ENCODE data around the gene SERTAD2.

SERTAD2 gene

DNA sequence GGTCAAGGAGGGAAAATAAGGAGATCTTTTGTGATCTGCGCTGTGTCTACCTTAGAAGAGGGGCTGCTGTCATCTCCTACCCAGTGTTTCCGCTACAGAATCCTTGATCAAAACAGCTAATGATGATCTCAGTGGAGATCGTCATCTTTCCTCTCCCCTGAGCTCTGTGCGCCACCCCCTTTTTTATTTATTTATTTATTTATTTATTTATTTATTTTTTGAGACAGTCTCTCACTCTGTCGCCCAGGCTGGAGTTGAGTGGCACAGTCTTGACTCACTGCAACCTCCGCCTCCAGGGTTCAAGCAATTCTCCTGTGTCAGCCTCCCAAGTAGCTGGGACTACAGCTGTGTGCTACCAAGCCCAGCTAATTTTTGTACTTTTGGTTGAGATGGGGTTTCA lies 55.5 kb downstream of the SERTAD2 start:
- Histone ChIP-seq H4K20me1 (ENCODE audit: insufficient read depth) (no peaks in the 10 kb centered on the region), H3K36me3 (ENCODE audit: insufficient read depth) (no peaks in the 10 kb centered on the region), H3K4me2 (no peak overlapping the region), H3K9ac (no peak overlapping the region), H3K79me2 (ENCODE audit: insufficient read depth, low read depth) (no peaks in the 10 kb centered on the region), H3K27ac (no peak overlapping the region), H3K4me3 (IDR thresholded peaks at IDR 0.05; ENCODE audit: insufficient read depth, low read depth, low read length) (no peak overlapping the region), H2AFZ (ENCODE audit: low read depth) (no peak overlapping the region), H3K27me3 (ENCODE audit: insufficient read depth, low read depth) (no peaks in the 10 kb centered on the region), H3K4me1 (ENCODE audit: low read depth, poor library complexity, severe bottlenecking) (peaks cover 28% of the 10 kb centered on the region)
- TF ChIP-seq, protein P1, sequence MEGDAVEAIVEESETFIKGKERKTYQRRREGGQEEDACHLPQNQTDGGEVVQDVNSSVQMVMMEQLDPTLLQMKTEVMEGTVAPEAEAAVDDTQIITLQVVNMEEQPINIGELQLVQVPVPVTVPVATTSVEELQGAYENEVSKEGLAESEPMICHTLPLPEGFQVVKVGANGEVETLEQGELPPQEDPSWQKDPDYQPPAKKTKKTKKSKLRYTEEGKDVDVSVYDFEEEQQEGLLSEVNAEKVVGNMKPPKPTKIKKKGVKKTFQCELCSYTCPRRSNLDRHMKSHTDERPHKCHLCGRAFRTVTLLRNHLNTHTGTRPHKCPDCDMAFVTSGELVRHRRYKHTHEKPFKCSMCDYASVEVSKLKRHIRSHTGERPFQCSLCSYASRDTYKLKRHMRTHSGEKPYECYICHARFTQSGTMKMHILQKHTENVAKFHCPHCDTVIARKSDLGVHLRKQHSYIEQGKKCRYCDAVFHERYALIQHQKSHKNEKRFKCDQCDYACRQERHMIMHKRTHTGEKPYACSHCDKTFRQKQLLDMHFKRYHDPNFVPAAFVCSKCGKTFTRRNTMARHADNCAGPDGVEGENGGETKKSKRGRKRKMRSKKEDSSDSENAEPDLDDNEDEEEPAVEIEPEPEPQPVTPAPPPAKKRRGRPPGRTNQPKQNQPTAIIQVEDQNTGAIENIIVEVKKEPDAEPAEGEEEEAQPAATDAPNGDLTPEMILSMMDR (conservative IDR thresholded peaks at IDR 0.05; ENCODE audit: low read depth, low read length): no peak

DNA sequence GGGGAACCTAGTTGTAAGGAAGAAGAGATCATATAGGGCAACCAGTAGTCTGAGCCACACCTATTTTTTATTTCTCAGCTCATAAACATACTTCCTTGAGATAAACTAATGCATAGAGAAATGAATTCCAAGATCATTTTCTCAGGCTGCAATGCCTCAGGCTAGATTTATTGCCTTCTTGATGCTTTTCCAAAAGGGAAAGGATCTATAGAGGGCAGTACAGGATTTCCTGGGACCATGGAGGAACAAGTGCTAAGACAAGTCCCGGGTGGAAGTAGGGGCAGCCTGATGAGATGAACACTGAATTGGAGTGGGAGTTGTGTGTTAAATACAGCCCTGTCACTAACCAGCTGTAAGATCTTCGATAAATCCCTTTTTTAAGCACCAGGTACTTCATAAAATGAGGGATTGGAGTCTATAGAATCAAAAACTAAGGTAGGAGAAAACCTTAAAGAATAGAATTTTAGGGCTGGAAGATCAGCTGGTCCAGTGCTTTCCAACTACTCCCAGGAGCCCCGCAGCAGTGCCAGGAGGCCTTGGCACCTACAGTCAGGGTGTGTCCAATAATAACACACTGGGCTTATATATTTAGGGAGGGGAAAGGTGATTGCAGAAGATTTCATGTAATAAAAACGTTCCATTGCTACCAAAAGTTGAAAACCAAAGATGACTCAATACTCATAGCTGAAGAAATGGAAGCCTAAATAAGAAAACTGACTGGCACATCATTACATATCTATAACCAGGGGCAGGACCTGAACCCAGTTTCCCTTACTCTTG lies 58.1 kb downstream of the SERTAD2 start:
- H2AFZ ChIP-seq (ENCODE audit: low read depth): no peak overlapping the region
- TF ChIP-seq, protein P1 (conservative IDR thresholded peaks at IDR 0.05; ENCODE audit: low read depth, low read length): no peak
- H3K4me3 ChIP-seq (IDR thresholded peaks at IDR 0.05; ENCODE audit: insufficient read depth, low read depth, low read length): no peak overlapping the region
- no peak overlapping the region for H3K9ac ChIP-seq
- no peaks in the 10 kb centered on the region for H3K36me3 ChIP-seq (ENCODE audit: insufficient read depth)
- H4K20me1 ChIP-seq (ENCODE audit: insufficient read depth): no peaks in the 10 kb centered on the region
- no peak overlapping the region for H3K4me2 ChIP-seq
- H3K27me3 ChIP-seq (ENCODE audit: insufficient read depth, low read depth): no peaks in the 10 kb centered on the region
- no peak overlapping the region for H3K27ac ChIP-seq
- H3K4me1 ChIP-seq (ENCODE audit: low read depth, poor library complexity, severe bottlenecking): peaks cover 12% of the 10 kb centered on the region
- H3K79me2 ChIP-seq (ENCODE audit: insufficient read depth, low read depth): no peaks in the 10 kb centered on the region

DNA sequence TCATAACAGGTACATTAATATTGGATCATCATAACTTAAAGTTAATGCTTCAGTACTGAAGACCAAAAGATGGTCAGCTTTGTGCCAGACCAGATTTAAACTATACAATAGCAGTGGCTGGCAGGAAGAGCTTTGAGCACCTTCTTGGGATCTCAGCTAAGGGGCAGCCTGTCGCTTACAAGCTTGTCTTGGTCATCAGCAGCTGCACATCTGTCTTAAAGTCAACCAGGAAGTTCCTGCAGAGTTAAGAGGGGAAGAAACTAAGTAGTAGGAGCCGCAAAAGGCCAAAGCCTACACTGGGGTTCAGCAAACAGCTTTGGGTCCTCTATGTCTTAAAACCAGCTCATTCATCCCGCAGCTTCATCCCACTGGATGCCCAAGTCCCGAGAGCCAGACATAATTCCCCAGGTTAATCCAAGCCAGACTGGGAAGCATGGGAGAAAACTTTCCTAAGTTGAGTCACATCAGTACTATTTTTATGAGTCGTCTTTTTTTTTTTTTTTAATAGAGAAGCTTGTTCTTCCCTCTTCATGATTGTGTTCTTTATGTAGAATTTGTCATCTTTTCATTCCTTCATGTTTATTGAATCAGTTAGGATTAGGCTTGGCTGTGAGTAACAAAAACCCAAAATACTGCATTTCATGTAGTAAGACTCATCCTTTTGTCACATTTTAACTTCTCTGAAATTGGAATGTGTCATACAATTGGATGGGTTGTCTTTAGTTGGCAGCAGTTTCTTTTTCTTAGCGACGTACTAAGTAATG lies 59.3 kb downstream of the SERTAD2 start:
- H3K4me2 ChIP-seq: no peak overlapping the region
- H3K79me2 ChIP-seq (ENCODE audit: insufficient read depth, low read depth): no peaks in the 10 kb centered on the region
- no peaks in the 10 kb centered on the region for H3K36me3 ChIP-seq (ENCODE audit: insufficient read depth)
- TF ChIP-seq, protein P1 (conservative IDR thresholded peaks at IDR 0.05; ENCODE audit: low read depth, low read length): no peak
- no peak overlapping the region for H3K27ac ChIP-seq
- H4K20me1 ChIP-seq (ENCODE audit: insufficient read depth): no peaks in the 10 kb centered on the region
- no peak overlapping the region for H3K9ac ChIP-seq
- H3K27me3 ChIP-seq (ENCODE audit: insufficient read depth, low read depth): no peaks in the 10 kb centered on the region
- H3K4me3 ChIP-seq (IDR thresholded peaks at IDR 0.05; ENCODE audit: insufficient read depth, low read depth, low read length): no peak overlapping the region
- H3K4me1 ChIP-seq (ENCODE audit: low read depth, poor library complexity, severe bottlenecking): peaks cover 9% of the 10 kb centered on the region
- no peak overlapping the region for H2AFZ ChIP-seq (ENCODE audit: low read depth)

DNA sequence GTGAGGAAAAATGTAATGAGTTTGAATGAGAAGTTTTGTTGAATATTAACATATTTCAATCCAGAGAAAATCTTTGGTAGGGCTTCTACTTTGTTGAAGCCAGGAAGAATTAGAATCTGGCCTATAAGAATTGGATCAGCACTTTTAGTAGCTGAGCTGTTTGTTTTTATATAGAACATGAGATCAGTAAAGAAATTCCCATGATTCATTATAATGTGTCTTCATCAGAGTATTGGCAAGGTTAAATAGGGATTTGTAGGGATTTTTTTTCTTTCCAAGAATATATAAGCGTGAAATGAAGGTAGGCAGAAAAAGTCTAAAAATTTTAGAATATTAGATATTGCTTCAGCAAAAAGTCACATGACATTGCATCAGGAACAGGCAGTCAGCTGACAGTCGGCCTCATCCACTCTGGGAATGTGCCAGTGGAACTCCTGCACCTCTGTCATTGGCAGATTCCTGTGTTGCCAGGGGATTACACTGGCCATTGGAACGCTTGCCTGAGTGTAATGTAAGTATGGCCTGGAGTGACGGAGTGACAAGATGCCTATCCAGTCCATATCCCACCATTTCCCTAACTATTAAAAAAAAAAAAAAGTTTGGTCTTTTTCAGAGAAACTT lies 60.6 kb downstream of the SERTAD2 start:
- no peak overlapping the region for H2AFZ ChIP-seq (ENCODE audit: low read depth)
- H3K4me3 ChIP-seq (IDR thresholded peaks at IDR 0.05; ENCODE audit: insufficient read depth, low read depth, low read length): no peak overlapping the region
- TF ChIP-seq, protein P1 (conservative IDR thresholded peaks at IDR 0.05; ENCODE audit: low read depth, low read length): no peak
- no peaks in the 10 kb centered on the region for H3K79me2 ChIP-seq (ENCODE audit: insufficient read depth, low read depth)
- H3K9ac ChIP-seq: no peak overlapping the region
- no peak overlapping the region for H3K27ac ChIP-seq
- no peaks in the 10 kb centered on the region for H3K27me3 ChIP-seq (ENCODE audit: insufficient read depth, low read depth)
- H3K4me2 ChIP-seq: no peak overlapping the region
- H3K4me1 ChIP-seq (ENCODE audit: low read depth, poor library complexity, severe bottlenecking): peaks cover 9% of the 10 kb centered on the region
- H3K36me3 ChIP-seq (ENCODE audit: insufficient read depth): no peaks in the 10 kb centered on the region
- no peaks in the 10 kb centered on the region for H4K20me1 ChIP-seq (ENCODE audit: insufficient read depth)

Data from KMS-11 (cell line).